GM19324 (cell line): Measurements from ENCODE around the gene CAMK2D.

Source experiments
- ATAC-seq: cut with Tn5 transposase; IDR thresholded peaks from one replicate; pipeline ENCODE4 v1.9.1; 2021; ENCODE audit warnings: mild to moderate bottlenecking, moderate library complexity; ENCODE audit not compliant: unreplicated experiment, low FRiP score

Gene CAMK2D

GRCh38 chr4:113584407-113585150 is 177.0 kb downstream of the CAMK2D start:
- ATAC-seq: no peak

DNA sequence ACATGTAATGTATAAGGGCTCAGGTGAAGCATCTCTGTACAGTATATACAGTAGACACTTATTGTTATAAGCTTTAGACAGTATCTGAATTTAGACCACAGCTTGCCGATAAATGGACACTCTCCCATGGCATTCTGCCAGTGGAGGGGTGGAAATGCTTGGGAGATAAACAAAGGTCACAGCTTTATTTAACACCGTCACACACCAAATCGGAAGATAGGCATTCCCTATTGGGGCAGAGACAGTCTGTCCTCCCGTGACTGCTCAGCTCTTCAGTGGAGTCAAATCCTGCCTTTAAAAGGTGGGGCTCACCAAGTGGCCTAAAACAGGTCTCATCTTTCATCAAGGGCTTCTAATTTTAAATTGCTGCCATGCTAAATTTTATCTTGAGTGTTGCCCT is 178.8 kb downstream of the CAMK2D start:
- no peak for ATAC-seq

GRCh38 chr4:113579360-113579759 is 182.2 kb downstream of the CAMK2D start:
- ATAC-seq: no peak

- no peak for ATAC-seq
These were observed 184.4 kb downstream of the CAMK2D start for GRCh38 chr4:113576947-113577678.

DNA sequence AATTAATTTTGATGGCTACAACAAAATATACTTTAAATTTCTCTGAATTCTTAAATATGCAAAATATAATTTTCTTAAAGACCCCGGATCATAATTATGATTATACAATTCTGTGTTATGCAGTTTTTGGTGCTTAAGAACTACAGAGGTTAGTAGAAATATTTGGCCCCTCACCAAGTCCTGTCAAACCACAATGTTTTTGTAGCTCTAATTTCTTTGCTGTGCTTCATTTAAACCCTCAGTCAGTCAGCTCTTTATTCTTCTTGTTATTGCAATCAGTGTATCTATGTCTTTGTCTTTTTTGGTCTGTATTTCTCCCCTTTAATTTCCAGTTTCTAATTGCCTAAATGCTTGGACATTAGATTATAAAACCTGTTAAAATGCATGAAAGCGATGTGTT is 186.1 kb downstream of the CAMK2D start:
- no peak for ATAC-seq

- no peak for ATAC-seq
These were observed 186.9 kb downstream of the CAMK2D start for GRCh38 chr4:113574636-113575103.

DNA sequence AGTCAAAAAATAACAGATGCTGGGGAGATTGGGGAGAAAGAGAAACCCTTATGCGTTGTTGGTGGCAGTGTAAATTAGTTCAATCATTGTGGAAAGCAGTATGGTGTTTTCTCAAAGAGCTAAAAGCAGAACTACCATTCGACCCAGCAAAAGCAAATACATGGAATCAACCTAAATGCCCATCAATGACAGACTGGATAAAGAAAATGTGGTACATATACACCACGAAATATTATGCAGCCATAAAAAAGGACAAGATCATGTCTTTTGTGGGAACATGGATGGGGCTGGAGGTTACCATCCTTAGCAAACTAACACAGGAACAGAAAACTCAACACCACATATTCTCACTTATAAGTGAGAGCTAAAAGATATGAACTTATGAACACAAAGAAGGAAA is 188.9 kb downstream of the CAMK2D start:
- no peak for ATAC-seq

DNA sequence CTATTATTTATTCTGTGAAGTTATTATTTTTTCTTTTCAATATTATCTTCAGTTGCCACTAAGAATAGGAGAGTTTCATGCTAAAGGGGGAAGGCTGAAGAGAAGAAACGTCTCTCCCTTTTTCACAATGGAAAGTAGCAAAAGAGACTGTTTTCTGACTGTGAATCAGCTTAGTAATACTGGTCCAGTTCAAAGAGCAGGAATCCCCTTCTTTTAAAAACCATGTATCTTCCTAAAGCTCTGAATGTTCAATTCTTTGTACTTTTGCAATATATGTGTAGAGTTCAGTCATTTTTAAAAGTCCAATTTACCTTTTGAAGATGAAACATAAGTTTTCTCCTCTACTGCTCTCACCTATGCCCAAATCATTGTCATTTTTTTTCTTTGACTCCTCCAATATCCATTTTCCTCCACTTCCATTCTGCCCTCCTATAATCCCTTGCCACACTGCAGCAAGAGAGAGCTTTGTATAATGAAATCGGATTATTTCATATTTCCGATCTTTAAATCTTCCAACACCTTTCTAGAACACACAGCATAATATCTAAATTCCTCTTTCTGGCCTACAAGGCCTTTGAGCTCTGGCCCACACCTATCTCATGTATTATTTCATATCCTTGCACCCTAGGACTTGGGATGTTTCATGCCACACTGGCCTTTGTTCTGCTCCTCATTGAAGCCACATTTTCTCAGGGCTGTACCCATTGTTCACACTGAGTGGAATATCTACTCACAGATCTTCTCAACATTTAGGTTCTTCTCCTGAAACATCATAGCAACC is 195.3 kb downstream of the CAMK2D start:
- no peak for ATAC-seq

GRCh38 chr4:113565702-113566012 is 195.9 kb downstream of the CAMK2D start:
- no peak for ATAC-seq

GRCh38 chr4:113564493-113564892 is 197.0 kb downstream of the CAMK2D start:
- ATAC-seq: peak; percentile 38

DNA sequence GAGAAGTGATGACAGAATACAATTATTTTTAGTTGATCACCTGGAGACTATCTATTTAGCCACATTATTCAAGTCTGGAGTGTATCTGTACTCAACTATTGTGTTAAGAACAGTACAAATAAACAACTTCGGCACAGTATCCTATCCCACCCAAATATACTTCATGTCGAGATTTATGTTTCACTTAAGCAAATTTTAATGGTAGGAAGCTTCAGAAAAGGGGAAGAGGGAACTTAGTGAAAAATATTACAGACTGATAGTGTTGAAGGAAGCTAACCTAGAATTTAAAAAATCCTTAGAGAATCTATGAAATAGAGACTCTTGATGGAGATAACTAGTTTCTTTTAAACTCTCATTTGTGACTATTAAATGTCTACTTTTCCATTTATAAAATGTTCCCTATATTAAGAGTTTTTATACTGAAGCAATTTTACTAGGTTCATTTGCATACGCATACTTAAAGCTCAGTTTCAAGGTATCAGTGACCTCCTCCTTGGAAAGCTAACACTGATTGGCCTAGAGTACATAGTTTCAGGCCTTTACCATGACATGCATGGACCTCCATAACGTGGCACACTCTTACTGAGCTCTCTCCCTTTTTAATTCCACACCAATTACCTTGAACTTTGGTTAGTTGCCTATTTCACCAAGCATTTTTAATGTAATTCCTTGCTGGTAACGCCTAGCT is 197.7 kb downstream of the CAMK2D start:
- no peak for ATAC-seq

DNA sequence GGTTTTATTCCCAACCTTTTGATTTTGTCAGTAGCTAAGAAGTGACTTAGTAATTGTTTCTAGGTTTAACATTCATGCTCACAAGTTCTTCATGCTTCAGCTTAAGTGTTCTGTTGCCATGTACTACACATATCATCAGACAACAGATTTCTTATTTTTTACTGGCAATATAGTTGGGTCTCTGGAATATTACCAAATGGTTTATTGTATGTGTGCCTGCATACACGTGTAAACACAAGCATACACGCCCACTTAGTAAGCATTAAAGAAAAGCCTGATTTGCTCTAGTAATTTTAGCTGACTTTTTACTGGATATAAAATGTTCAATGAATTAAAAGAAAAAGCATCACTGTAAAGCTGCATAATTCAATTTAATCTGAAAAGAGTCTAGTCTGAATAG is 199.8 kb downstream of the CAMK2D start:
- ATAC-seq: no peak

GRCh38 chr4:113561092-113561491 is 200.4 kb downstream of the CAMK2D start:
- ATAC-seq: no peak

DNA sequence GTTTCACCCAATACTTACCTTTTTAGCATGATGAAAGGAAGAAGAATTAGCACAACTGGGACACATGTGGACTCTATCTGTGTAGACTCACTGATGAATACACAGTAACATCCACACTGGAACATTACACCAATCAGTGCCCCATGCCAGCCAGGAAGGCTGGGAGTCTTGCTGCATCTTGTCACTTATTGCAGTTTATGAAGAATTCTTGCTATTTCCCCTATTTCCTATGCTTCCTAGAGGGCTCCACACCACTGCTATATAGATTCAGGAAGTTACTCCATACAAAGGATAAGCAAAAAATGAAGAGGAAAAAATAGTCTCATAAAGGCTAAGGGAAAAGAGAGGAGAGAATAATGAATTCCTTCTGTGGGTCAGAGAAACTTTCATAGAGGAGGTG is 201.0 kb downstream of the CAMK2D start:
- ATAC-seq: no peak

DNA sequence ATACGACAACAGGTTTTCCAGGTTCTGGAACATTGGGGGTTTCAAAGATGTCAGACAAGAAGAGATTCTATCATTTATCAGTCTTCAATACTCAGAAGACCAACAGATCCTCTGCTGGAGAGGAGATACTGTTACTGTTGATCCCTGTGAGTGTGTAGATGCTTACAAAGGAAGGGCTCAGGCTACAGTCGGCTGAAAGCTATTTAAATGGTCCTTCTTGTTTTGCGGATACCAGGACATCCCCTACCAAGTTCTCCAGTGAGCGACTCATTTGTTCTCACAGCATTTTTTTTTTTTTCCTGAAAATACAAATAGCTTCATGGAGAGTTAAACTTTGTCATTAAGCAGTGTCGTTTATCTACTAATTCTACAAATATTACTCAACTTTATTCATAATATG is 201.6 kb downstream of the CAMK2D start:
- no peak for ATAC-seq

- ATAC-seq: no peak
These were observed 205.0 kb downstream of the CAMK2D start for GRCh38 chr4:113556382-113557134.

DNA sequence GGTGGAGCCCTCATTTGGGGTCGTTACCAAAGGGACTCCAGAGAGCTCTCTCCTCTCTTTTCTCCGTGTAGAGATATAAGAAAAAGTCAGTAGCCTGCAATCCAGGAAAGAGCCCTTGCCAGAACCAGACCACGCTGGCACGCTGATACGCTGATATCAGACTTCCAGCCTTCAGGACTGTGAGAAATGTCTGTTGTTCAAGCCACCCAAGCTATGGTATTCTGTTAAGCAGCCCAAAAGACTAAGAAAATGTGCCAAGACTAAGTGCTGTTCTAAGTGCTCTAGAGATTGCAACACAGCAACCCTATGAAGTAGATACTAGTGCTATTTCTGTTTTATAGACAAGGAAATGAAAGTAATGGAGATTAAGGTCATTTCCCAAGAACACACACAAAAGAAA is 205.7 kb downstream of the CAMK2D start:
- no peak for ATAC-seq

GRCh38 chr4:113553082-113553481 is 208.5 kb downstream of the CAMK2D start:
- no peak for ATAC-seq

DNA sequence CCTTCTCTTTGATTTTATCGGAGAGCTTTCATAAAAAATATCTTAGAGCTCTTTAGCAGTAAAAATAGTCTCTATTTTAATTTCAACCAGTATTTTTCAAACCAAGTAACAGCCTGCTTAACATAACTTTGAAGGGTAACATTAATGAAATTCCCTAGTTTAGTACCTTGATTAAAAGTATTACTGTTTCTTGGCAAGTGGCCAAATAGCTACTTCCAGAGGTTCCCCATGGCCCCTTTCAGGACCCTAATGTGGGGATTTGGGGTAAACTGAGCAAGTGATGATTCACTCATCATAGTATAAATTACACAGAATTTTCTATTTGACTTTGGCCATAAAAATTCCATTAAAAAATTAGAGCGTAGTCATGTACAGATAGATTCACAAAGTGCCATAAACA is 211.0 kb downstream of the CAMK2D start:
- no peak for ATAC-seq

DNA sequence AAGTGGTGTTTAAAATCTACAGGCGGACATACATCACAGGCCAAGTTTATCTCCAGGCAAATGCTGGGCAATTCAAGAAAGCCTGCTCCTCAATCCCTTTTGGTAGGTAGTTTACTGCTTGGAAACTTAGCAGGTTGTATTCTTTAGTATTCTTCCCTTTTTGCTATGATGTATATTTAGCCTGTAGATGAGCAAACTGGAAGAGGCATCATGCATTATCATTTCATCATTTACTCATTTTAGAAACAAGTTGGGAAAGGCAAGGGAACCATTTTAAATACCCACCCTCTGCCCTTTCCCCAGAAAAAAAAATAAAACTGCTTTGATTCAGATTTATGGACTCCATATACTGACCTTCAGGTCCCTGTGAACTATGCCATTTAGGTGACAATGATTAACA is 213.2 kb downstream of the CAMK2D start:
- ATAC-seq: no peak
